Stimulated activated naive CD4-positive, alpha-beta T cell treated with Interleukin-2 at 50 U/mL for 16 hours (primary cell): ENCODE results near the gene LIPG.

ENCODE experiments used
- DNase-seq: peaks from one replicate; lab custom pipeline; 2025; lab: John Stamatoyannopoulos, UW

Gene LIPG

GRCh38 chr18:49638891-49639557, 77.2 kb downstream of the LIPG start:
- no peak for DNase-seq

GRCh38 chr18:49639643-49640391, 78.0 kb downstream of the LIPG start:
- DNase-seq = no peak

DNA sequence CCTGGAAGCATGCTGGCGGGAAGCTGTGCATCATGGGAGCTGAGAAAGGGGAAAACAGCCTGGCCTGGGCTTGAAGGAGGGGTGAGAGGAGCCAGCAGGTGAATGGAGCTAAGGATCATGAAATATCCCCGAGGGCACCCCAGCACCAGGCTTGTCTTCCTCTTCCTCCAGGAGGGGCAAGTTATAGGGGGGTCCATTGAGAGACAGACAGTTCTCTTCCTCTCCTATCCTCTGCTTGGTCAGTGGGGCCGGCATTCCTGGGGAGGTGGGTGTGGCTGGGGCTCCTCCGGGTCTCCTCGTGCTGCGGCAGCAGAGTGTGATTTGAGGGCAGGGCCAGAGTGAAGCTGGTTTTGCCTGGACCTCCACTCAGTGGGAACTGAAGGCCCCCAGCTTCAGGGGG, 78.9 kb downstream of the LIPG start:
- DNase-seq = no peak

- DNase-seq = no peak
These were observed 83.3 kb downstream of the LIPG start for GRCh38 chr18:49645196-49645595.

- no peak for DNase-seq
These were observed 84.0 kb downstream of the LIPG start for GRCh38 chr18:49645841-49646351.

- no peak for DNase-seq
These were observed 85.0 kb downstream of the LIPG start for GRCh38 chr18:49646873-49647272.

GRCh38 chr18:49647496-49648168, 85.8 kb downstream of the LIPG start:
- no peak for DNase-seq

GRCh38 chr18:49648326-49648725, 86.5 kb downstream of the LIPG start:
- DNase-seq = no peak
